Muscle of leg (tissue), 11 donors: Measurements from ENCODE around the gene COG5. TPM values are rescaled to one million over a fixed set of nuclear protein-coding genes. Genes with fewer than 3 reads are reported as not detected.

Experiments used
- DNase-seq: peaks from one replicate; pipeline ENCODE4 v3.0.0; 2013
- H3K27ac ChIP-seq: one replicate; pipeline ENCODE4 v1.5.1; 2013; ENCODE audit warnings: mild to moderate bottlenecking, low read length, control low read depth
- H3K27me3 ChIP-seq: one replicate; pipeline ENCODE4 v1.6.1; 2013; ENCODE audit warnings: low read length; ENCODE audit not compliant: control insufficient read depth, insufficient read depth
- H3K36me3 ChIP-seq: one replicate; pipeline ENCODE4 v1.6.1; 2013; ENCODE audit warnings: low read length; ENCODE audit not compliant: control insufficient read depth, insufficient read depth
- H3K4me1 ChIP-seq: one replicate; pipeline ENCODE4 v1.6.1; 2013; ENCODE audit warnings: low read length; ENCODE audit not compliant: control insufficient read depth, insufficient read depth
- H3K4me3 ChIP-seq: one replicate; pipeline ENCODE4 v1.5.1; 2013; ENCODE audit warnings: low read length, control low read depth
- H3K9me3 ChIP-seq: replicated peaks from 2 replicates; pipeline ENCODE4 v1.6.1; 2013; ENCODE audit warnings: low read depth, low read length; ENCODE audit not compliant: control insufficient read depth
- WGBS: methylation state at CpG from one replicate; pipeline ENCODE4 v1.1.5; 2013; ENCODE audit warnings: missing lambda C conversion rate; ENCODE audit not compliant: insufficient coverage; 5-methylcytosine and 5-hydroxymethylcytosine counted together
- polyA plus RNA-seq, 8 donors: library from polyadenylated mRNA; unstranded; fragments of 120-200 nt; gene quantifications; one replicate each; pipeline versions ENCODE4 v1.2.1 to v1.2.3, GENCODE V29; 2013; ENCODE audit warnings: inconsistent platforms in 1 of 8, low replicate concordance in 1 of 8; ENCODE audit not compliant: insufficient read length in 8 of 8, insufficient read depth in 1 of 8
- total RNA-seq: library from RNA; stranded (reverse); fragments of 120-200 nt; gene quantifications from one replicate; pipeline ENCODE4 v1.2.4, GENCODE V29; 2013

Gene COG5
- total and polyA plus RNA-seq, 9 donors: 19.5 to 45.5 (median 25.7) TPM

GRCh38 chr7:107387128-107387527 lies 176.6 kb downstream of the COG5 start:
- Histone ChIP-seq H3K4me1 (peaks cover 11% of the 10 kb centered on the region), H3K9me3 (no peaks in the 10 kb centered on the region), H3K27me3 (no peaks in the 10 kb centered on the region), H3K4me3 (no peak overlapping the region), H3K36me3 (no peaks in the 10 kb centered on the region), H3K27ac (no peak overlapping the region)
- peak; percentile 43 for DNase-seq
- 7% methylated on average over 4 of the region's 6 CpGs for WGBS

GRCh38 chr7:107386548-107387102 lies 177.1 kb downstream of the COG5 start:
- H3K36me3 ChIP-seq: no peaks in the 10 kb centered on the region
- H3K4me3 ChIP-seq: no peak overlapping the region
- H3K4me1 ChIP-seq: peaks cover 11% of the 10 kb centered on the region
- H3K27me3 ChIP-seq: no peaks in the 10 kb centered on the region
- DNase-seq: no peak
- no peak overlapping the region for H3K27ac ChIP-seq
- no peaks in the 10 kb centered on the region for H3K9me3 ChIP-seq
- WGBS: no CpG with 5 or more reads among the region's 4 CpGs

GRCh38 chr7:107384025-107384424 lies 179.7 kb downstream of the COG5 start:
- peaks cover 11% of the 10 kb centered on the region for H3K4me1 ChIP-seq
- no peaks in the 10 kb centered on the region for H3K36me3 ChIP-seq
- no peaks in the 10 kb centered on the region for H3K9me3 ChIP-seq
- 86% methylated on average over 2 of the region's 5 CpGs for WGBS
- H3K4me3 ChIP-seq: no peak overlapping the region
- no peak overlapping the region for H3K27ac ChIP-seq
- no peak for DNase-seq
- H3K27me3 ChIP-seq: no peaks in the 10 kb centered on the region

- Histone ChIP-seq H3K9me3 (no peaks in the 10 kb centered on the region), H3K27me3 (no peaks in the 10 kb centered on the region), H3K36me3 (no peaks in the 10 kb centered on the region), H3K4me3 (no peak overlapping the region), H3K4me1 (peaks cover 11% of the 10 kb centered on the region), H3K27ac (no peak overlapping the region)
- no peak for DNase-seq
- WGBS: no CpG with 5 or more reads among the region's 4 CpGs
Observed at GRCh38 chr7:107383203-107383602, 180.5 kb downstream of the COG5 start.

GRCh38 chr7:107381453-107381852 lies 182.3 kb downstream of the COG5 start:
- Histone ChIP-seq H3K36me3 (no peaks in the 10 kb centered on the region), H3K4me3 (no peak overlapping the region), H3K4me1 (peaks cover 3% of the 10 kb centered on the region), H3K27ac (no peak overlapping the region), H3K9me3 (no peaks in the 10 kb centered on the region), H3K27me3 (no peaks in the 10 kb centered on the region)
- WGBS: no CpG with 5 or more reads among the region's 4 CpGs
- no peak for DNase-seq

GRCh38 chr7:107373354-107373753 lies 190.4 kb downstream of the COG5 start:
- H3K9me3 ChIP-seq: no peaks in the 10 kb centered on the region
- 100% methylated on average over 1 of the region's 4 CpGs for WGBS
- H3K4me3 ChIP-seq: no peak overlapping the region
- H3K27me3 ChIP-seq: no peaks in the 10 kb centered on the region
- H3K36me3 ChIP-seq: no peaks in the 10 kb centered on the region
- no peak overlapping the region for H3K27ac ChIP-seq
- DNase-seq: no peak
- H3K4me1 ChIP-seq: no peaks in the 10 kb centered on the region

GRCh38 chr7:107372298-107372697 lies 191.4 kb downstream of the COG5 start:
- no peaks in the 10 kb centered on the region for H3K27me3 ChIP-seq
- H3K9me3 ChIP-seq: no peaks in the 10 kb centered on the region
- H3K4me1 ChIP-seq: no peaks in the 10 kb centered on the region
- peak overlapping the region; percentile 45 for H3K27ac ChIP-seq
- no CpG with 5 or more reads among the region's 1 CpG for WGBS
- no peak for DNase-seq
- H3K36me3 ChIP-seq: no peaks in the 10 kb centered on the region
- no peak overlapping the region for H3K4me3 ChIP-seq

- H3K4me3 ChIP-seq: no peak overlapping the region
- no peaks in the 10 kb centered on the region for H3K36me3 ChIP-seq
- no peaks in the 10 kb centered on the region for H3K27me3 ChIP-seq
- no peak for DNase-seq
- H3K9me3 ChIP-seq: no peaks in the 10 kb centered on the region
- WGBS: no CpG with 5 or more reads among the region's 1 CpG
- H3K27ac ChIP-seq: no peak overlapping the region
- no peaks in the 10 kb centered on the region for H3K4me1 ChIP-seq
Observed at GRCh38 chr7:107370816-107371215, 192.9 kb downstream of the COG5 start.

- Histone ChIP-seq H3K36me3 (peaks cover 14% of the 10 kb centered on the region), H3K27me3 (no peaks in the 10 kb centered on the region), H3K9me3 (peaks cover 7% of the 10 kb centered on the region), H3K27ac (no peak overlapping the region), H3K4me3 (no peak overlapping the region), H3K4me1 (no peaks in the 10 kb centered on the region)
- WGBS: no CpG with 5 or more reads among the region's 1 CpG
- no peak for DNase-seq
Observed at GRCh38 chr7:107364787-107365186, 198.9 kb downstream of the COG5 start.

- Histone ChIP-seq H3K4me3 (no peak overlapping the region), H3K27ac (no peak overlapping the region), H3K9me3 (peaks cover 10% of the 10 kb centered on the region), H3K27me3 (no peaks in the 10 kb centered on the region), H3K36me3 (peaks cover 17% of the 10 kb centered on the region), H3K4me1 (no peaks in the 10 kb centered on the region)
- 93% methylated on average over 7 of the region's 9 CpGs for WGBS
- DNase-seq: no peak
Observed at GRCh38 chr7:107359520-107360316, 204.0 kb downstream of the COG5 start.
